GM23338 (cell line): ENCODE results near the gene ATP8A2.

Experiments used
- CREB1 ChIP-seq: fragments of 250-450 bp; sonication (Bioruptor Pico); IDR thresholded peaks from 2 replicates; pipeline ENCODE4 v1.5.0; 2020; ENCODE audit warnings: low read depth, mild to moderate bottlenecking, moderate library complexity
- EZH2 ChIP-seq: fragments of 200-600 bp; sonication (generic); IDR thresholded peaks from one replicate; pipeline ENCODE4 v1.8.0; 2017; ENCODE audit warnings: antibody characterized with exemption, mild to moderate bottlenecking, low read depth; ENCODE audit not compliant: unreplicated experiment
- EZH2phosphoT487 ChIP-seq: fragments of 200-600 bp; sonication (generic); IDR thresholded peaks from one replicate; pipeline ENCODE4 v1.8.1; 2018; ENCODE audit warnings: antibody characterized with exemption; ENCODE audit not compliant: unreplicated experiment
- JUNB ChIP-seq: IDR thresholded peaks from one replicate; pipeline ENCODE4 v1.6.1; 2016; ENCODE audit warnings: antibody characterized with exemption; ENCODE audit not compliant: unreplicated experiment
- NANOG ChIP-seq: IDR thresholded peaks from 2 replicates; pipeline ENCODE4 v1.6.1; 2016; ENCODE audit warnings: antibody characterized with exemption, borderline replicate concordance
- POLR2AphosphoS5 ChIP-seq: IDR thresholded peaks from 2 replicates; pipeline ENCODE4 v1.6.1; 2016; ENCODE audit warnings: antibody characterized with exemption, low read depth
- REST ChIP-seq: IDR thresholded peaks from one replicate; pipeline ENCODE4 v1.6.1; 2018; ENCODE audit warnings: antibody characterized with exemption; ENCODE audit not compliant: unreplicated experiment
- STAT1 ChIP-seq: IDR thresholded peaks from one replicate; pipeline ENCODE4 v1.6.1; 2016; ENCODE audit warnings: antibody characterized with exemption; ENCODE audit not compliant: unreplicated experiment
- ZNF114 ChIP-seq: fragments of 250-450 bp; sonication (Bioruptor Pico); IDR thresholded peaks from 2 replicates; pipeline ENCODE4 v1.5.0; 2020; ENCODE audit warnings: mild to moderate bottlenecking, moderate library complexity
- ZNF331 ChIP-seq: fragments of 250-450 bp; sonication (Bioruptor Pico); IDR thresholded peaks from 2 replicates; pipeline ENCODE4 v1.5.0; 2020; ENCODE audit warnings: low read depth, mild to moderate bottlenecking, moderate library complexity
- TF ChIP-seq, protein P1 (sequence below), 2 experiments: fragments of 200-600 bp in 1 of 2; sonication (generic) in 1 of 2; conservative IDR thresholded peaks; 2 replicates each; pipeline versions ENCODE4 v1.5.1 to v1.6.1; 2016 to 2017; ENCODE audit warnings: antibody characterized with exemption in 2 of 2, low read depth in 2 of 2, mild to moderate bottlenecking in 2 of 2, moderate library complexity in 1 of 2
- TF ChIP-seq, protein P2 (sequence below): fragments of 250-450 bp; sonication (Bioruptor Pico); IDR thresholded peaks from 2 replicates; pipeline ENCODE4 v1.5.0; 2020; ENCODE audit warnings: mild to moderate bottlenecking, moderate library complexity
- TF ChIP-seq, protein P3 (sequence below): IDR thresholded peaks from 2 replicates; pipeline ENCODE4 v1.6.1; 2016; ENCODE audit warnings: antibody characterized with exemption

- TF ChIP-seq EZH2 (no peak), POLR2AphosphoS5 (no peak), CREB1 (no peak), EZH2phosphoT487 (no peak), REST (no peak), ZNF331 (CRISPR knock-in tag) (no peak), ZNF114 (CRISPR knock-in tag) (no peak), NANOG (no peak), JUNB (no peak), STAT1 (no peak)
- TF ChIP-seq, protein P1, sequence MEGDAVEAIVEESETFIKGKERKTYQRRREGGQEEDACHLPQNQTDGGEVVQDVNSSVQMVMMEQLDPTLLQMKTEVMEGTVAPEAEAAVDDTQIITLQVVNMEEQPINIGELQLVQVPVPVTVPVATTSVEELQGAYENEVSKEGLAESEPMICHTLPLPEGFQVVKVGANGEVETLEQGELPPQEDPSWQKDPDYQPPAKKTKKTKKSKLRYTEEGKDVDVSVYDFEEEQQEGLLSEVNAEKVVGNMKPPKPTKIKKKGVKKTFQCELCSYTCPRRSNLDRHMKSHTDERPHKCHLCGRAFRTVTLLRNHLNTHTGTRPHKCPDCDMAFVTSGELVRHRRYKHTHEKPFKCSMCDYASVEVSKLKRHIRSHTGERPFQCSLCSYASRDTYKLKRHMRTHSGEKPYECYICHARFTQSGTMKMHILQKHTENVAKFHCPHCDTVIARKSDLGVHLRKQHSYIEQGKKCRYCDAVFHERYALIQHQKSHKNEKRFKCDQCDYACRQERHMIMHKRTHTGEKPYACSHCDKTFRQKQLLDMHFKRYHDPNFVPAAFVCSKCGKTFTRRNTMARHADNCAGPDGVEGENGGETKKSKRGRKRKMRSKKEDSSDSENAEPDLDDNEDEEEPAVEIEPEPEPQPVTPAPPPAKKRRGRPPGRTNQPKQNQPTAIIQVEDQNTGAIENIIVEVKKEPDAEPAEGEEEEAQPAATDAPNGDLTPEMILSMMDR (conservative IDR thresholded peaks at IDR 0.05; ENCODE audit: low read depth in 2 of 2): no peak
- TF ChIP-seq, protein P2, sequence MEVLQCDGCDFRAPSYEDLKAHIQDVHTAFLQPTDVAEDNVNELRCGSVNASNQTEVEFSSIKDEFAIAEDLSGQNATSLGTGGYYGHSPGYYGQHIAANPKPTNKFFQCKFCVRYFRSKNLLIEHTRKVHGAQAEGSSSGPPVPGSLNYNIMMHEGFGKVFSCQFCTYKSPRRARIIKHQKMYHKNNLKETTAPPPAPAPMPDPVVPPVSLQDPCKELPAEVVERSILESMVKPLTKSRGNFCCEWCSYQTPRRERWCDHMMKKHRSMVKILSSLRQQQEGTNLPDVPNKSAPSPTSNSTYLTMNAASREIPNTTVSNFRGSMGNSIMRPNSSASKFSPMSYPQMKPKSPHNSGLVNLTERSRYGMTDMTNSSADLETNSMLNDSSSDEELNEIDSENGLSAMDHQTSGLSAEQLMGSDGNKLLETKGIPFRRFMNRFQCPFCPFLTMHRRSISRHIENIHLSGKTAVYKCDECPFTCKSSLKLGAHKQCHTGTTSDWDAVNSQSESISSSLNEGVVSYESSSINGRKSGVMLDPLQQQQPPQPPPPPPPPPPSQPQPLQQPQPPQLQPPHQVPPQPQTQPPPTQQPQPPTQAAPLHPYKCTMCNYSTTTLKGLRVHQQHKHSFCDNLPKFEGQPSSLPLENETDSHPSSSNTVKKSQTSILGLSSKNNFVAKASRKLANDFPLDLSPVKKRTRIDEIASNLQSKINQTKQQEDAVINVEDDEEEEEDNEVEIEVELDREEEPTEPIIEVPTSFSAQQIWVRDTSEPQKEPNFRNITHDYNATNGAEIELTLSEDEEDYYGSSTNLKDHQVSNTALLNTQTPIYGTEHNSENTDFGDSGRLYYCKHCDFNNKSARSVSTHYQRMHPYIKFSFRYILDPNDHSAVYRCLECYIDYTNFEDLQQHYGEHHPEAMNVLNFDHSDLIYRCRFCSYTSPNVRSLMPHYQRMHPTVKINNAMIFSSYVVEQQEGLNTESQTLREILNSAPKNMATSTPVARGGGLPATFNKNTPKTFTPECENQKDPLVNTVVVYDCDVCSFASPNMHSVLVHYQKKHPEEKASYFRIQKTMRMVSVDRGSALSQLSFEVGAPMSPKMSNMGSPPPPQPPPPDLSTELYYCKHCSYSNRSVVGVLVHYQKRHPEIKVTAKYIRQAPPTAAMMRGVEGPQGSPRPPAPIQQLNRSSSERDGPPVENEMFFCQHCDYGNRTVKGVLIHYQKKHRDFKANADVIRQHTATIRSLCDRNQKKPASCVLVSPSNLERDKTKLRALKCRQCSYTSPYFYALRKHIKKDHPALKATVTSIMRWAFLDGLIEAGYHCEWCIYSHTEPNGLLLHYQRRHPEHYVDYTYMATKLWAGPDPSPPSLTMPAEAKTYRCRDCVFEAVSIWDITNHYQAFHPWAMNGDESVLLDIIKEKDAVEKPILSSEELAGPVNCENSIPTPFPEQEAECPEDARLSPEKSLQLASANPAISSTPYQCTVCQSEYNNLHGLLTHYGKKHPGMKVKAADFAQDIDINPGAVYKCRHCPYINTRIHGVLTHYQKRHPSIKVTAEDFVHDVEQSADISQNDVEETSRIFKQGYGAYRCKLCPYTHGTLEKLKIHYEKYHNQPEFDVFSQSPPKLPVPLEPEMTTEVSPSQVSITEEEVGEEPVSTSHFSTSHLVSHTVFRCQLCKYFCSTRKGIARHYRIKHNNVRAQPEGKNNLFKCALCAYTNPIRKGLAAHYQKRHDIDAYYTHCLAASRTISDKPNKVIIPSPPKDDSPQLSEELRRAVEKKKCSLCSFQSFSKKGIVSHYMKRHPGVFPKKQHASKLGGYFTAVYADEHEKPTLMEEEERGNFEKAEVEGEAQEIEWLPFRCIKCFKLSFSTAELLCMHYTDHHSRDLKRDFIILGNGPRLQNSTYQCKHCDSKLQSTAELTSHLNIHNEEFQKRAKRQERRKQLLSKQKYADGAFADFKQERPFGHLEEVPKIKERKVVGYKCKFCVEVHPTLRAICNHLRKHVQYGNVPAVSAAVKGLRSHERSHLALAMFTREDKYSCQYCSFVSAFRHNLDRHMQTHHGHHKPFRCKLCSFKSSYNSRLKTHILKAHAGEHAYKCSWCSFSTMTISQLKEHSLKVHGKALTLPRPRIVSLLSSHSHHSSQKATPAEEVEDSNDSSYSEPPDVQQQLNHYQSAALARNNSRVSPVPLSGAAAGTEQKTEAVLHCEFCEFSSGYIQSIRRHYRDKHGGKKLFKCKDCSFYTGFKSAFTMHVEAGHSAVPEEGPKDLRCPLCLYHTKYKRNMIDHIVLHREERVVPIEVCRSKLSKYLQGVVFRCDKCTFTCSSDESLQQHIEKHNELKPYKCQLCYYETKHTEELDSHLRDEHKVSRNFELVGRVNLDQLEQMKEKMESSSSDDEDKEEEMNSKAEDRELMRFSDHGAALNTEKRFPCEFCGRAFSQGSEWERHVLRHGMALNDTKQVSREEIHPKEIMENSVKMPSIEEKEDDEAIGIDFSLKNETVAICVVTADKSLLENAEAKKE (CRISPR knock-in tag): no peak
- TF ChIP-seq, protein P3, sequence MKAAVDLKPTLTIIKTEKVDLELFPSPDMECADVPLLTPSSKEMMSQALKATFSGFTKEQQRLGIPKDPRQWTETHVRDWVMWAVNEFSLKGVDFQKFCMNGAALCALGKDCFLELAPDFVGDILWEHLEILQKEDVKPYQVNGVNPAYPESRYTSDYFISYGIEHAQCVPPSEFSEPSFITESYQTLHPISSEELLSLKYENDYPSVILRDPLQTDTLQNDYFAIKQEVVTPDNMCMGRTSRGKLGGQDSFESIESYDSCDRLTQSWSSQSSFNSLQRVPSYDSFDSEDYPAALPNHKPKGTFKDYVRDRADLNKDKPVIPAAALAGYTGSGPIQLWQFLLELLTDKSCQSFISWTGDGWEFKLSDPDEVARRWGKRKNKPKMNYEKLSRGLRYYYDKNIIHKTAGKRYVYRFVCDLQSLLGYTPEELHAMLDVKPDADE: no peak
Observed at GRCh38 chr13:26046639-26047038, 674.9 kb downstream of the ATP8A2 start.
